NCI-H1417 treated with DMSO at 0.1 percent for 48 hours (cell line): Measurements from ENCODE around the gene SRD5A1.

Source experiments
- DNase-seq: peaks from one replicate; lab custom pipeline; 2025; lab: John Stamatoyannopoulos, UW

SRD5A1 gene

DNA sequence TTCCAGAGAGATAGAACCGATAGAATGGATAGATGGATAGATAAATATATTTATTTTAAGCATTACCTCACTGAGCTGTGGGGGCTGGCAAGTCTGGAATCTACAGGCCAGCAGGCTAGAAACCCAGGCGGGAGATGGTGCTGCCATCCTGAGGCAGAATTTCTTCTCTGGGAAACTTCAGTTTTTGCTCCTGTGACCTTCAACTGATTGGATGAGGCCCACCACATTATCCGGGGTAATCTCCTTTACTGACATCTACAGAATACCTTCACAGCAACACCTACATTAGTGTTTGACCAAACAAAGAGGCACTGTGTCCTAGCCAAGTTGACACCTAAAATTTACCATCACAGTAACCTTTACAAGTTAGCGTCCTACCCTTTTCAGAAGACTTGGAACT is 50.8 kb downstream of the SRD5A1 start:
- DNase-seq = no peak

DNA sequence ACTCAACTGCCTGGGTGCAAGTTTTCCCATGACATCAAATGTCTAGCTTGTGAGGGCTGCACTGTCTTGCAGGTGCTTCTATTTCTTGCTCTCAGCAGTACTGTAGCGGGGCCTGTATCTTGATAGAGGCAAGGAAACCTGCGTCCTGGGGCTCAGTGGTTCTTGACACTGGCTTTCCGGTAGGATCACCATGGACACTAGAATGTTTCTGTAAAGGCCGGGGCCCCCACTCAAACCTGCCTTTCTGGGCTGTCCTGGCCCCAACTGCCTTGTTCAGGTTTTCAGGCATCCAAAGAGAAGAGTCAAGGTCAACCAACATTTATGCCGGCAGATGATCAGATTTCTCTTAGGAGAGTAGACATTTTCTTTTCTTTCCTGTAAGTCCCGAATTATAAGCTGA is 53.3 kb downstream of the SRD5A1 start:
- DNase-seq = no peak

DNA sequence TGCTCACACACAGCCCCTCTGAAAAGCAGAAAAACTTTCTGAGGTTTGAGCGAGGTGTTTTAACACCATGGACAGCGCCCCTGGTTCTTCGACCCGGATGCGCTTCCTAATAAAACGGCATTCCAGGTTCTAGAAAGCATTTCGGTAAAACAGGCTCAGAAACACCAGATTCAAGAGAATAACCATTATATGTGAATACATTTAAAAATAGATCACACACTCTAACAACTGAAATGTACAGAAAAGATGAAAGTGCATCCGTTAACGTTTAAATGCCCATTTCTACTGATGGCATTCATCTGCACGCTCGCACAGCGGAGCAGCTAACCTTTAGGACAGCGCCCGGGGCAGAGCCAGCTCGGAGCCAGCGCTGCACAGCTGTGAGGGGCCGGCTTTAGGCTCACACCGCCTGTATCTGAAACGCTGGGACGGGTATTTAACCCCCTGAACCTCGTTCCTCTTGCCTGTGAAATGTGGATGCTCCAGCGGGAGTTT is 53.7 kb downstream of the SRD5A1 start:
- DNase-seq = no peak

DNA sequence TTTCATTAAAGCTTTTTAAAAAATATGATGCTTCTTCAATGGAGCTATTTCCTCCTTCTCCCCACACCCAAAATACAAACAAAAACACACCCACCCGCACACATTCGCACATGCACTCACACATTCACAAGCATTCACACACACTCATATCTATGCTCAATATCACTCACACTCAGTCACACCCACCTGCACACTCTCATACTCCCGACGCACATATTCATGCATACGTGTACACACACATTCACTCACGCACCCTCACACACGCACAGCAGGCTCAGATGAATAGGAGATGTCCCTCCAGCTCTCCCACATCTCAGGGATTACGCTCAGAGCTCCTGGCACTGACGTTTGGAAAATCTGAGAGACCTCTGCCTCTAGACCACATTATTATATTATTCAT is 54.3 kb downstream of the SRD5A1 start:
- no peak for DNase-seq

GRCh38 chr5:6692906-6693305 is 59.7 kb downstream of the SRD5A1 start:
- no peak for DNase-seq

GRCh38 chr5:6698696-6699095 is 65.5 kb downstream of the SRD5A1 start:
- DNase-seq = no peak

DNA sequence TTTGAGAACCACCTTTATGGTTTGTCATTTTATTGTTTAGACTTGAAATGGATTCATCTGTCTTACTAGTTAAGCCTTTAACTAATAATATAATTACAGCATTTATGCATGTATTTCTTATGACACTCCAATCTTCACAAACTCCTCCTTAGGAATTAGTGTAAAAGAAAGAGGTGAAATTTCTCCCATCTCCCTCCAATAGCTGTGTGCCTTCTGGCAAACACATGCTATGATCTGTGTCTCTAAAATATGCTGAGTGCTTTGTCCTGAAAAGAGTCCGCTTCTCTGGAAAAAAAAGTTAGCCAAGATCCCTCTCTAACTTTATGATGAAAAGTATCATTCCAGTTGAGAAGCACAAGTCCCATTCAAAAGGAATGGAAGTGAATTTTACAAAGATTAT is 66.1 kb downstream of the SRD5A1 start:
- no peak for DNase-seq

GRCh38 chr5:6700074-6700684 is 66.9 kb downstream of the SRD5A1 start:
- no peak for DNase-seq

DNA sequence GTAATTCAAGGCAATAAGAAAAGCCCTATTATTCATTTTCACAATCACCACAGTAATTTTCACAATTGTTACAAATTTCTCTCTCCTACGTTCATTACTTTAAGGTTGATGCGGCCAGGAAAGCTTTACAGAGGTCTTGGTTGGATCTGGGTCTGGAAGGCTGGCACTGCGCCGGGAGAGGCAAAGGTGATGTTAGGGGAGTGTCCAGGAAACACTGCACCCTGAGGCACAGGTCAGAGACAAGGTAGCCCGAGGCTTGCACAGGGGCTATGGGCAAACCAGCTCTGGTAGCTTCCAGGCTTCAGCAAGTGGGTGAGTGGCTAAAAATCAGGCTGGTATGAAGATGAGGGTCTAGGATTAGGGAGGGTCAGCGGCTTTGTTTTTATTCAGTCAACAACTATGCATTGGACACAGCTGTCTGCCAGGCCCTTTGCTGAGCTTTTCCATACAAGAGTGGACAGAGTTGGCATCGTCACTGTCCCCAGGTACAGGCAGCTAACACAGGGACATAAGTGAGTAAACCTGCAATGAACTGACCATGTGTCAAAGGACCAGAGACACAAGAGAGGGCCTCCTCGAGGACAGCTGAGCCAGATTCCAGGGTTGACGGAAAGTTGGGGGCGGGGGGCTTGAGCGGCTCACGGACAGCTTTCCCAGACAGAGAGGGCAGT is 67.6 kb downstream of the SRD5A1 start:
- no peak for DNase-seq

- no peak for DNase-seq
Measured at GRCh38 chr5:6701491-6701890, 68.3 kb downstream of the SRD5A1 start.

DNA sequence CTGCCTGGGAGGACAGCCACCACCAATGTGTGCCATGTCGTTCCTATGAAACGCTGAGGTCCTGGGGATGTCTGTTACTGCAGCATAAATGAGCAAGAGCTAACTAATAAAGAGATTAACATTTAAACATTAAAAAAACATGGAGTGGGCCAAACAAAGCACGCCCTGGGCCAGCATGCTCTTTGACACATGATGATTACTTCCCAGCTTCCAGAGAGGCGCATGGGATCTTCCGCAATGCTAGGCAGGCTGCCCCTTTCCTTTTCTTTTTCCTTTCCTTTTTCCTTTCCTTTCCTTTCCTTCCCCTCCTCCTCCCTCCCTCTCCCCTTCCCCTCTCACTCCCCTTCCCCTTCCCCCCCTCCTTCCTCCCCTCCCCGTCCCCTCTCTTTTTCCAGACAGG is 69.4 kb downstream of the SRD5A1 start:
- DNase-seq = no peak

GRCh38 chr5:6703806-6704205 is 70.6 kb downstream of the SRD5A1 start:
- DNase-seq = no peak

DNA sequence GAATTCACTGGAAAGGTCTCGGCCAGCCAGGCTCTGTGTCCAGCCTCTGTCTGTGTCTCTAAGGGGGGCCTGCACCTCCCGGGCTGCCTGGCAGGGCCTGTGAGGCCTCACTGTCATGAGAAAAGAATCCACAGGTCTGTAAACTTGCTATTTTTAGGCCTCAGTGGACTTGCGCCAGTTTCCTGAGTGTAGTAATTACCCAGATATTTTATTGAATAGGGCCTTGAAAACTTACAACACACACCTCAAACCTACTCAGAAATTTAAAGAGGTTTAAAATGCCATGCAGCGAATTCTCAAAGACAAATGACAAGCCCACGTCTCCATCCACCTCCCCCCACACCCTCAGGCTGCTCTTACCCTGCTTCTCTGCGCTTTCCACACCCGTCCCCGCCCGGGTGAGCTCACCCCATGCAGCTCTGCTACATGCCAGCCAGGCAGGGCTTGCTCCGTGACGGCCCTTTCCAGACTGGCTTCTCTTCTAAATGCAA is 71.2 kb downstream of the SRD5A1 start:
- DNase-seq = no peak

- DNase-seq = no peak
Measured at GRCh38 chr5:6705088-6705487, 71.8 kb downstream of the SRD5A1 start.

GRCh38 chr5:6705959-6706358 is 72.7 kb downstream of the SRD5A1 start:
- no peak for DNase-seq

GRCh38 chr5:6707852-6708251 is 74.6 kb downstream of the SRD5A1 start:
- DNase-seq = no peak

DNA sequence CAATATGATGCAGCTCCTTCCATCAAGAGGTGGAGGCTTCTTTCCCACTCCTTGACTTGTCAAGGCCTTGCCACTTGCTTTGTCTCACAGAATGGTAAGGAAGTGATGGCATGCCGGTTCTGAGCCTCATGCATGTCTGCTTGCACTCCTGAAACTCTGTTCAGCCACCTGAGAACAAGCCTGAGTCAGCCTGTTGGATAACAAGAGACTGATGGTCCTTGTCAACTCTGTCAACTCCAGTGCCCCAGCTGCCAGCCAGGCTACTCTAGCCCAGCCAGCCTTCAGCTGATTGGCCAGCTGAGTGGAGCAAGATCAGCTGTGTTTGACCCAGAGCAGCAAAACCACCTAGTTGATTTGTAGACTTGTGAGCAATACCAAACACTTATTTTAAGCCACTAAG is 75.6 kb downstream of the SRD5A1 start:
- DNase-seq = no peak

DNA sequence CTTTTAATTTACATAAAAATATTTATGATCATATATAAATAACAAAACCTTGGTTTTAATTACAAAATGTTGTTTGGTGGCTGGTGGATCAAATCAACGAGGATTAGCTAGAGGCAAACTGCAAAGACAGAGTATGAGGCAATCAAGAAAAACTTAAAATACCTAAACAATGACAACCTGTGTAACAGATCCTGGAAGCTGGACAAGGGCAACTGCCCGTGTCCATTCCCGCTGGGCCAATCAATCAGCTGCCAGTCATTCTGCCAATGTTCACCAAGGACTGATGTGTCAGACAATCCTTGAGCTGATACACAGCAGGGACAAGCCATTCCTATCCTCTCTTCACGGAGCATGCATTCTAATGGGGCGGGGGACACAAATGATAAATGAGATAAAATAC is 76.8 kb downstream of the SRD5A1 start:
- no peak for DNase-seq

GRCh38 chr5:6710551-6711318 is 77.5 kb downstream of the SRD5A1 start:
- DNase-seq = no peak

DNA sequence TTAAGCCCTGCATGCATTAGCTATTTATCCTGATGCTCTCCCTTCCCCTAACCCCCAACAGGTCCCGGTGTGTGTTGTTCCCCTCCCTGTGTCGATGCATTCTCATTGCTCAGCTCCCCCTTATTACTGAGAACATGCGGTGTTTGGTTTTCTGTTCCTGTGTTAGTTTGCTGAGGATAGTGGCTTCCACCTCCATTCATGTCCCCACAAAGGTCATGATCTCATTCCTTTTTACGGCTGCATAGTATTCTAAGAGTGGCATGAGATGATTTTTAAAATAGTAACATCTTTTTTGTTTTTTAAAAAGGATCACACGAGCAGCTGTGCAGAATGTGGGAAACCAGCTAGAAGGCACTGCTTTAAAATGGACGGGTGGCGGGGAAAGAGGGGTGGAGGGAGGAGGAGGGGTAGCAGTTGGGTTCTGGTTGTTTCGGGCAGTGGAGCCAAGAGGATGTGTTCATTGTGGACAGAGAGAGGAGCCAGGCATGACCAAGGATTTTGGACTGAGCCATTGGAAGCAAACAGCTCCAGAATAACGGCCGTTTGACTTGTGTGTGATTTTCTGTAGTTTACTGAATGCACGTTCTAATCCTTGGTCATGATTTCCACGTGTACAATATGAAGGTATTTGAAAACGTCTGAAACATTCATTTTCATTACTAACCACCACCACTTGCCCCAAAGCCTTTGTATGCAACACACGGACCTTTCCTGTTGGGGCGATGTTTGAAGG is 78.3 kb downstream of the SRD5A1 start:
- peak; percentile 17 for DNase-seq

DNA sequence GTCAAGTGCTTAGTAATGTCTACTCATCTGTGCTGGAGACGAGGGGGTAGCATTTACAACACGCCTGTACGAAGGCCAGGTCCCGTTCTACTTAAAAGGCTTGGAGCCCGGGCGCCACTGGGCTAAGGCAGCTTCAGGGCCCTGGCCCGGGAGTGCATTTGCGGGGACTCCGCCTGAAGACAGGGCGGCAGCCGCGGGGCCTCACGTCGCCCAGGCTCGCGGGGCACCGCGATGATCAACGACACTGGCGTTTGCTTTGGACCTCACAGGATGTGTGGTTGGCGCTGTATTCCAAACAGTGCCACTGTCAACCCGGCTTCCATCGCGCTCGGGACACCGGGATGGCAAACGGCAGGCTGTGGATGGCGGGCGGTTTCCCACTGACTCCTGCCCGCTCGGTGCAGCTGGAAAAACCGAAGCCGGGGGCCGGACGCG is 78.9 kb downstream of the SRD5A1 start:
- DNase-seq = no peak

- peak; percentile 85 for DNase-seq
Measured at GRCh38 chr5:6712577-6713273, 79.5 kb downstream of the SRD5A1 start.
